ENCODE results near the gene PPT2.

- TF ChIP-seq CTCF (IDR thresholded peaks at IDR 0.05) (no peak), POLR2A (IDR thresholded peaks at IDR 0.05; ENCODE audit: low read length) (no peak), REST (IDR thresholded peaks at IDR 0.05) (no peak)
Measured at GRCh38 chr6:32108094-32108627, 45.8 kb upstream of the PPT2 start.

Measured in A549 (cell line).